Measurements from ENCODE around the gene HOXA7. TPM values are rescaled to one million over a fixed set of nuclear protein-coding genes. Genes with fewer than 3 reads are reported as not detected.

The HOXA7 gene
- total and polyA plus RNA-seq, 2 donors (not counting 1 experiment from before 2014, with no cell fraction given), result 0.37 TPM; not detected in 1

DNA sequence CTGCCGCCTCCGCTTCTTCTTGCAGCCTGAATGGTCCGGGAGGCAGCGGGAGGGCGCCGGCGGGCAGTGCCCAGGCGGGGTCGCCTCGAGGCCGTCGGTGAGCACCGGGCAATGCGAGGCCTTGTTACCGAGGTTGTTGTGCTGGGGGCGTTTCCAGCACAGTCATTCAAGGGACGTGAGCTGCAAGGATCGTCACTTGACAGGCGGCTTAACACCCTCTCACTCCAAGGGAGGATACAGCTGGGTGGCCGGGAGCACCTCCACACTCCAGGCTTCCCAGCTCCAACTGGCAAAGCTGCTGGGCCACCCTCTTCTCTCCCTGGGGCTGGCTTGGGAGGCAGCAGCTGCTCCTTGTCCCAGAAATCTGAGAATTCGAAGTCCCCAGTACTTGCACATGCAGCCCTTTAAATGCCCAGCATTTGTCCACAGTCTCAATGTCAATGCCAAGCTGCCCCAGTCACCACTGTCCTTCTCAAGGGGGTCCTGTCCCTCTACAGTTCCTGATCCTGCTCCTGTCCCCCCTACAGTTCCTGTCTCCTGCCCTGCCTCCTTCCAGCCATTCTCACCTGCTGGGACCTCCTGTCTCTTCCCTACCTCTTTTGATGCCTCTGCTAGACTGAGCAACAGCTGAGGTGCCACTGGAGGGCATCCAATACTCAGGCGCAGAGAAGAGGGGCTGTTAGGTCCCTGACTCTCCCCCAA, 33.0 kb upstream of the HOXA7 start:
- no peak for ATAC-seq (ENCODE audit: low read depth)
- H3K4me1 ChIP-seq (ENCODE audit: control insufficient read depth in 2 of 2, insufficient read depth in 2 of 2, low read length in 2 of 2), result peaks cover 55 to 77% of the 10 kb centered on the region in 2 donors
- H3K36me3 ChIP-seq (replicated peaks in 1 of 2; ENCODE audit: control extremely low read depth in 1 of 2, control insufficient read depth in 1 of 2, extremely low read depth in 1 of 2, insufficient read depth in 2 of 2, low read length in 1 of 2), result no peaks in the 10 kb centered on the region
- Mint-ChIP-seq H3K4me1 (peaks cover 47% of the 10 kb centered on the region), H3K9me3 (ENCODE audit: insufficient read depth) (no peaks in the 10 kb centered on the region), H3K27me3 (peaks cover 88% of the 10 kb centered on the region), H3K27ac (peak overlapping the region; percentile 47), H3K4me3 (peak overlapping the region; percentile 48)
- no peaks in the 10 kb centered on the region for H4K20me1 ChIP-seq (ENCODE audit: control insufficient read depth, insufficient read depth, low read length, poor library complexity, severe bottlenecking)
- TF ChIP-seq, protein P1, sequence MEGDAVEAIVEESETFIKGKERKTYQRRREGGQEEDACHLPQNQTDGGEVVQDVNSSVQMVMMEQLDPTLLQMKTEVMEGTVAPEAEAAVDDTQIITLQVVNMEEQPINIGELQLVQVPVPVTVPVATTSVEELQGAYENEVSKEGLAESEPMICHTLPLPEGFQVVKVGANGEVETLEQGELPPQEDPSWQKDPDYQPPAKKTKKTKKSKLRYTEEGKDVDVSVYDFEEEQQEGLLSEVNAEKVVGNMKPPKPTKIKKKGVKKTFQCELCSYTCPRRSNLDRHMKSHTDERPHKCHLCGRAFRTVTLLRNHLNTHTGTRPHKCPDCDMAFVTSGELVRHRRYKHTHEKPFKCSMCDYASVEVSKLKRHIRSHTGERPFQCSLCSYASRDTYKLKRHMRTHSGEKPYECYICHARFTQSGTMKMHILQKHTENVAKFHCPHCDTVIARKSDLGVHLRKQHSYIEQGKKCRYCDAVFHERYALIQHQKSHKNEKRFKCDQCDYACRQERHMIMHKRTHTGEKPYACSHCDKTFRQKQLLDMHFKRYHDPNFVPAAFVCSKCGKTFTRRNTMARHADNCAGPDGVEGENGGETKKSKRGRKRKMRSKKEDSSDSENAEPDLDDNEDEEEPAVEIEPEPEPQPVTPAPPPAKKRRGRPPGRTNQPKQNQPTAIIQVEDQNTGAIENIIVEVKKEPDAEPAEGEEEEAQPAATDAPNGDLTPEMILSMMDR (IDR thresholded peaks at IDR 0.05), result no peak
- TF ChIP-seq EZH2 (IDR thresholded peaks at IDR 0.05; ENCODE audit: borderline replicate concordance, insufficient read depth, low read depth, low read length, poor library complexity, severe bottlenecking), result no peak
- peaks cover 0 to 76% (median 9%) of the 10 kb centered on the region in 3 donors for H3K9me3 ChIP-seq (ENCODE audit: control extremely low read depth in 1 of 3, control insufficient read depth in 2 of 3, insufficient read depth in 1 of 3, low read length in 2 of 3)
- intact Hi-C loops (cut with micrococcal nuclease), result loop anchor here (5.0 kb wide), 1 partner anchor 37 kb away; the partner anchor contains the start of gene HOXA3
- H2AFZ ChIP-seq (ENCODE audit: insufficient read depth, low read depth, low read length, poor library complexity, severe bottlenecking), result no peak overlapping the region
- peaks cover 0 to 98% (median 84%) of the 10 kb centered on the region in 4 experiments for H3K27me3 ChIP-seq (replicated peaks in 1 of 4; ENCODE audit: control extremely low read depth in 1 of 4, control insufficient read depth in 3 of 4, insufficient read depth in 4 of 4, low read length in 3 of 4)
- DNase-seq, result peak; percentile 14
- no peak overlapping the region for H3K4me3 ChIP-seq (ENCODE audit: control extremely low read depth in 1 of 5, extremely low read depth in 1 of 5, insufficient read depth in 1 of 5, low read depth in 2 of 5, low read length in 4 of 5)
- H3K4me2 ChIP-seq (replicated peaks; ENCODE audit: low read depth, low read length, poor library complexity, severe bottlenecking), result peak overlapping the region; percentile 56
- no peaks in the 10 kb centered on the region for H3K79me2 ChIP-seq (ENCODE audit: control insufficient read depth, insufficient read depth, low read length)
- ChIA-PET CTCF (interaction anchor here (5.9 kb wide), 1 partner anchor 28 kb away, joined by 28 read pairs; no protein-coding TSS in a partner anchor), POLR2A (no interaction called here)
- WGBS (ENCODE audit: insufficient coverage), result 21% methylated on average over 22 of the region's 22 CpGs
- no peak overlapping the region for H3K9ac ChIP-seq (ENCODE audit: low read length)
- no peak overlapping the region for H3K27ac ChIP-seq (ENCODE audit: low read length in 2 of 2)

All from B cell (primary cell).